NB4 (cell line): ENCODE data around the gene ACY1.

Experiments
- CTCF ChIP-seq: IDR thresholded peaks from one replicate; pipeline ENCODE4 v1.5.1; 2012; ENCODE audit warnings: low read depth, low read length
- MAX ChIP-seq: IDR thresholded peaks from 2 replicates; pipeline ENCODE4 v1.6.1; 2011; ENCODE audit warnings: low read depth, low read length
- MYC ChIP-seq: IDR thresholded peaks from 2 replicates; pipeline ENCODE4 v1.6.1; 2011; ENCODE audit warnings: low read depth, low read length
- POLR2A ChIP-seq: IDR thresholded peaks from 2 replicates; pipeline ENCODE4 v1.6.1; 2011; ENCODE audit warnings: mild to moderate bottlenecking; ENCODE audit not compliant: insufficient read length; ENCODE audit errors: extremely low read depth

- no peak for TF ChIP-seq CTCF
- no peak for TF ChIP-seq POLR2A
- TF ChIP-seq MAX = no peak
- TF ChIP-seq MYC = no peak
Observed at GRCh38 chr3:51944451-51945021, 38.8 kb upstream of the ACY1 start.
